GM23338 (cell line): ENCODE data around the gene PDE4D. TPM values are rescaled to one million over a fixed set of nuclear protein-coding genes. Genes with fewer than 3 reads are reported as not detected.

Experiments used
- ATAC-seq: fragments of 200-7000 bp; cut with Tn5 transposase; 3 replicates; pipeline ENCODE4 v1.9.1; 2020
- DNase-seq: peaks from one replicate; pipeline ENCODE4 v3.0.0-alpha.2; 2015; ENCODE audit warnings: low spot score
- H2AFZ ChIP-seq: fragments of 200-600 bp; sonication (generic); 2 replicates; pipeline ENCODE4 v1.8.0; 2016; ENCODE audit warnings: antibody characterized with exemption, mild to moderate bottlenecking, moderate library complexity
- H3F3A ChIP-seq: fragments of 200-600 bp; sonication (generic); replicated peaks from 2 replicates; pipeline ENCODE4 v1.8.0; 2017; ENCODE audit warnings: antibody characterized with exemption, mixed run types, low read depth
- H3K27ac ChIP-seq: fragments of 200-600 bp; sonication (generic); 2 replicates; pipeline ENCODE4 v1.6.1; 2016; ENCODE audit warnings: low read depth
- H3K27me3 ChIP-seq: fragments of 200-600 bp; sonication (generic); 2 replicates; pipeline ENCODE4 v1.8.0; 2016; ENCODE audit warnings: mild to moderate bottlenecking, mixed run types, moderate library complexity; ENCODE audit not compliant: insufficient read depth
- H3K36me3 ChIP-seq: fragments of 200-600 bp; sonication (generic); 2 replicates; pipeline ENCODE4 v1.8.0; 2016; ENCODE audit warnings: mild to moderate bottlenecking; ENCODE audit not compliant: insufficient read depth
- H3K4me1 ChIP-seq: fragments of 200-600 bp; sonication (generic); 2 replicates; pipeline ENCODE4 v1.8.0; 2016; ENCODE audit warnings: mild to moderate bottlenecking, moderate library complexity; ENCODE audit not compliant: insufficient read depth
- H3K4me2 ChIP-seq: fragments of 200-600 bp; sonication (generic); 2 replicates; pipeline ENCODE4 v1.7.1; 2017; ENCODE audit warnings: mixed run types
- H3K4me3 ChIP-seq: fragments of 200-600 bp; sonication (generic); 2 replicates; pipeline ENCODE4 v1.6.1; 2016; ENCODE audit warnings: mixed run types
- H3K79me2 ChIP-seq: fragments of 200-600 bp; sonication (generic); replicated peaks from 2 replicates; pipeline ENCODE4 v1.8.0; 2017; ENCODE audit warnings: mild to moderate bottlenecking; ENCODE audit not compliant: insufficient read depth
- H3K9me2 ChIP-seq: fragments of 200-600 bp; sonication (generic); 2 replicates; pipeline ENCODE4 v1.8.0; 2017; ENCODE audit not compliant: insufficient read depth
- H4K20me1 ChIP-seq: fragments of 200-600 bp; sonication (generic); replicated peaks from 2 replicates; pipeline ENCODE4 v1.8.0; 2017; ENCODE audit warnings: mild to moderate bottlenecking; ENCODE audit not compliant: insufficient read depth
- H3K27ac Mint-ChIP-seq: 2 replicates; pipeline ENCODE4 v1.8.0; 2020; ENCODE audit warnings: inconsistent platforms, mild to moderate bottlenecking, moderate library complexity, mixed read lengths
- H3K27me3 Mint-ChIP-seq: 3 replicates; pipeline ENCODE4 v1.8.0; 2022; ENCODE audit warnings: low read depth, mild to moderate bottlenecking, moderate library complexity, mixed read lengths, inconsistent platforms; ENCODE audit not compliant: insufficient read depth, poor library complexity
- H3K36me3 Mint-ChIP-seq: 3 replicates; pipeline ENCODE4 v1.8.0; 2021; ENCODE audit warnings: low read depth, mild to moderate bottlenecking, inconsistent platforms, moderate library complexity, mixed read lengths
- H3K4me1 Mint-ChIP-seq: 3 replicates; pipeline ENCODE4 v1.8.0; 2020; ENCODE audit warnings: mild to moderate bottlenecking, inconsistent platforms, mixed read lengths
- H3K4me3 Mint-ChIP-seq: 3 replicates; pipeline ENCODE4 v1.8.0; 2021; ENCODE audit warnings: moderate library complexity, mild to moderate bottlenecking, inconsistent platforms, mixed read lengths
- H3K9me3 Mint-ChIP-seq: 3 replicates; pipeline ENCODE4 v1.8.0; 2020; ENCODE audit warnings: moderate library complexity, mild to moderate bottlenecking, inconsistent platforms, mixed read lengths
- CREB1 ChIP-seq: fragments of 250-450 bp; sonication (Bioruptor Pico); IDR thresholded peaks from 2 replicates; pipeline ENCODE4 v1.5.0; 2020; ENCODE audit warnings: low read depth, mild to moderate bottlenecking, moderate library complexity
- CTCF ChIP-seq, 2 experiments: fragments of 200-600 bp in 1 of 2; sonication (generic) in 1 of 2; conservative IDR thresholded peaks; 2 replicates each; pipeline versions ENCODE4 v1.5.1 to v1.6.1; 2016 to 2017; ENCODE audit warnings: antibody characterized with exemption in 2 of 2, low read depth in 2 of 2, mild to moderate bottlenecking in 2 of 2, moderate library complexity in 1 of 2
- ETS1 ChIP-seq: IDR thresholded peaks from 2 replicates; pipeline ENCODE4 v1.6.1; 2016; ENCODE audit warnings: antibody characterized with exemption
- EZH2phosphoT487 ChIP-seq: fragments of 200-600 bp; sonication (generic); IDR thresholded peaks from one replicate; pipeline ENCODE4 v1.8.1; 2018; ENCODE audit warnings: antibody characterized with exemption; ENCODE audit not compliant: unreplicated experiment
- POLR2AphosphoS5 ChIP-seq: IDR thresholded peaks from 2 replicates; pipeline ENCODE4 v1.6.1; 2016; ENCODE audit warnings: antibody characterized with exemption, low read depth
- REST ChIP-seq: IDR thresholded peaks from one replicate; pipeline ENCODE4 v1.6.1; 2018; ENCODE audit warnings: antibody characterized with exemption; ENCODE audit not compliant: unreplicated experiment
- ZNF114 ChIP-seq: fragments of 250-450 bp; sonication (Bioruptor Pico); IDR thresholded peaks from 2 replicates; pipeline ENCODE4 v1.5.0; 2020; ENCODE audit warnings: mild to moderate bottlenecking, moderate library complexity
- ZNF331 ChIP-seq: fragments of 250-450 bp; sonication (Bioruptor Pico); IDR thresholded peaks from 2 replicates; pipeline ENCODE4 v1.5.0; 2020; ENCODE audit warnings: low read depth, mild to moderate bottlenecking, moderate library complexity
- ZNF462 ChIP-seq: fragments of 250-450 bp; sonication (Bioruptor Pico); IDR thresholded peaks from 2 replicates; pipeline ENCODE4 v1.5.0; 2020; ENCODE audit warnings: mild to moderate bottlenecking, moderate library complexity
- polyA plus RNA-seq: library from polyadenylated mRNA; unstranded; fragments of >200 nt; fragmentation: Nextera tagmentation; extraction: Ambion mirVana; gene quantifications from 2 replicates; pipeline ENCODE4 v1.2.1, GENCODE V29; 2016
- total RNA-seq: library from RNA; depleted of rRNA; stranded (reverse); fragments of >200 nt; shearing (Covaris generic); gene quantifications from 2 replicates; pipeline ENCODE4 v1.2.3, GENCODE V29; 2014

The PDE4D gene
- total and polyA plus RNA-seq, 2 experiments from 2014 or later = 2.1 to 4.7 TPM

- no peaks in the 10 kb centered on the region for H3K9me3 Mint-ChIP-seq
- DNase-seq = peak; percentile 41
- no peak overlapping the region for H3K4me3 ChIP-seq
- ATAC-seq = no peak
- no peak for TF ChIP-seq EZH2phosphoT487
- peak in 1 of 2 experiments; percentile 73; a peak in 3 of 4 replicates for TF ChIP-seq CTCF (conservative IDR thresholded peaks at IDR 0.05; ENCODE audit: low read depth in 2 of 2)
- no peak for TF ChIP-seq ZNF114
- TF ChIP-seq ZNF331 (CRISPR knock-in tag) = no peak
- no peaks in the 10 kb centered on the region for H3K4me1 ChIP-seq
- no peak overlapping the region for H3K27ac Mint-ChIP-seq
- H3K27me3 Mint-ChIP-seq = no peaks in the 10 kb centered on the region
- no peaks in the 10 kb centered on the region for H3K79me2 ChIP-seq
- no peaks in the 10 kb centered on the region for H3K27me3 ChIP-seq
- no peaks in the 10 kb centered on the region for H3K36me3 Mint-ChIP-seq
- H3K4me3 Mint-ChIP-seq = no peak overlapping the region
- H3K4me1 Mint-ChIP-seq = peaks cover 2% of the 10 kb centered on the region; the same call in 2 of the 3 replicates
- H3K36me3 ChIP-seq = no peaks in the 10 kb centered on the region
- H2AFZ ChIP-seq = no peak overlapping the region
- no peaks in the 10 kb centered on the region for H4K20me1 ChIP-seq
- no peaks in the 10 kb centered on the region for H3K9me2 ChIP-seq
- no peaks in the 10 kb centered on the region for H3F3A ChIP-seq
- H3K27ac ChIP-seq = no peak overlapping the region
- no peak overlapping the region for H3K4me2 ChIP-seq
These were observed 387.1 kb downstream of the PDE4D start for GRCh38 chr5:59506285-59506877.

- Mint-ChIP-seq H3K36me3 (no peaks in the 10 kb centered on the region), H3K9me3 (no peaks in the 10 kb centered on the region), H3K4me1 (peaks cover 2% of the 10 kb centered on the region; the same call in 2 of the 3 replicates), H3K27me3 (no peaks in the 10 kb centered on the region), H3K27ac (no peak overlapping the region; the same call in 1 of the 2 replicates), H3K4me3 (no peak overlapping the region)
- Histone ChIP-seq H3K36me3 (no peaks in the 10 kb centered on the region), H3K4me2 (no peak overlapping the region), H3K9me2 (no peaks in the 10 kb centered on the region), H3K27ac (no peak overlapping the region), H3F3A (no peaks in the 10 kb centered on the region), H4K20me1 (no peaks in the 10 kb centered on the region), H3K27me3 (no peaks in the 10 kb centered on the region), H3K4me1 (no peaks in the 10 kb centered on the region), H3K4me3 (no peak overlapping the region), H2AFZ (no peak overlapping the region), H3K79me2 (no peaks in the 10 kb centered on the region)
- DNase-seq (no peak), ATAC-seq (no peak)
- TF ChIP-seq POLR2AphosphoS5 = no peak
- TF ChIP-seq CREB1 (CRISPR knock-in tag) = no peak
- no peak for TF ChIP-seq REST
- no peak for TF ChIP-seq ZNF114
- TF ChIP-seq ETS1 = no peak
- TF ChIP-seq ZNF462 = no peak
These were observed 389.5 kb downstream of the PDE4D start for GRCh38 chr5:59504043-59504442.
